ENCODE data around the gene DNTTIP2.
A peak's percentile ranks its signal among the peaks of the same experiment; 100 is the strongest.
"Not testable (repeated sequence)": the region's sequence is repeated elsewhere in the genome, so short reads cannot be mapped to it uniquely, and the experiment has no call there.

DNTTIP2 gene

DNA sequence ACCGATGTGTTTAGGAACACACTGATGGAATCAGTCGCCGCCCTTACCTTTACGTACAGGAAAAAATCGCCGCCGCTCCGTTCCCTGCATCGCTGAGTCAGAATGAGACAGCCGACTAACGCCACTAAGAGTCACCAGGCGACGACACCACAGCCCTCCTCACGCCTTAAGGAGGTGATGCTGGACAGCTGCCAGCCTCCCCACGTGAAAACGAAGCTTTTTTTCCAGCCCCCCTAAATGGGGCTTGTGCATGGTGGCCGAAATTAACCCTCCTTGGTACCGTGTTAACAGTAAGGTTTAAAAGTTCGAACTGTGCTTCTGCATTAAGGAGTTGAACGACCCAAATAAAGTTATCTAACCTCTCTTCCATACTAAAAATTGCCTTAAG lies 511 bp downstream of the DNTTIP2 start:
- no peak for DNase-seq (ENCODE audit: low read depth)
- TF ChIP-seq, protein P1, sequence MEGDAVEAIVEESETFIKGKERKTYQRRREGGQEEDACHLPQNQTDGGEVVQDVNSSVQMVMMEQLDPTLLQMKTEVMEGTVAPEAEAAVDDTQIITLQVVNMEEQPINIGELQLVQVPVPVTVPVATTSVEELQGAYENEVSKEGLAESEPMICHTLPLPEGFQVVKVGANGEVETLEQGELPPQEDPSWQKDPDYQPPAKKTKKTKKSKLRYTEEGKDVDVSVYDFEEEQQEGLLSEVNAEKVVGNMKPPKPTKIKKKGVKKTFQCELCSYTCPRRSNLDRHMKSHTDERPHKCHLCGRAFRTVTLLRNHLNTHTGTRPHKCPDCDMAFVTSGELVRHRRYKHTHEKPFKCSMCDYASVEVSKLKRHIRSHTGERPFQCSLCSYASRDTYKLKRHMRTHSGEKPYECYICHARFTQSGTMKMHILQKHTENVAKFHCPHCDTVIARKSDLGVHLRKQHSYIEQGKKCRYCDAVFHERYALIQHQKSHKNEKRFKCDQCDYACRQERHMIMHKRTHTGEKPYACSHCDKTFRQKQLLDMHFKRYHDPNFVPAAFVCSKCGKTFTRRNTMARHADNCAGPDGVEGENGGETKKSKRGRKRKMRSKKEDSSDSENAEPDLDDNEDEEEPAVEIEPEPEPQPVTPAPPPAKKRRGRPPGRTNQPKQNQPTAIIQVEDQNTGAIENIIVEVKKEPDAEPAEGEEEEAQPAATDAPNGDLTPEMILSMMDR (IDR thresholded peaks at IDR 0.05; ENCODE audit: control insufficient read depth, extremely low read depth, insufficient read depth) = no peak
- peak overlapping the region; percentile 99 for H3K4me3 ChIP-seq (ENCODE audit: low read depth, low read length)

DNA sequence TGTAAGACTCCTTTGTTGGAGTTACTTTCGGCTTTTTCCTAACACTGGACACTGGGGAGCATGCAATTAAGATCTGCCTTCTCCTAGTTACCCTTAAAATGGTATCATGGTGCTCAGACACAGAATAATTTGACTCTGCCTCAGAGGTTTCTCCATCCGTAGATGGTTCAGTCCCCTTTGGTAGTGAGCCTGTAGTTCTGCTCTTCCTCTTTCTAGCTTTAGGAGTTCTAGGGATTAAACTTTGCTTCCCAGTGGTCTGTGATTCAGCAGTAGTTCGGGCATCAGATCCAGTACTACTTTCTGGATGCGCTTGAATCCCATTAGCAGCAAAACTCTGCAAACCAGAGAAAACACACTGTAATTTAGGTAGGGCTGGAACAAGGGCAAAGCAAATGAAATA lies 1.5 kb downstream of the DNTTIP2 start:
- no peak for DNase-seq (ENCODE audit: low read depth)
- TF ChIP-seq, protein P1 (IDR thresholded peaks at IDR 0.05; ENCODE audit: control insufficient read depth, extremely low read depth, insufficient read depth) = no peak
- H3K4me3 ChIP-seq (ENCODE audit: low read depth, low read length) = peak overlapping the region; percentile 99

DNA sequence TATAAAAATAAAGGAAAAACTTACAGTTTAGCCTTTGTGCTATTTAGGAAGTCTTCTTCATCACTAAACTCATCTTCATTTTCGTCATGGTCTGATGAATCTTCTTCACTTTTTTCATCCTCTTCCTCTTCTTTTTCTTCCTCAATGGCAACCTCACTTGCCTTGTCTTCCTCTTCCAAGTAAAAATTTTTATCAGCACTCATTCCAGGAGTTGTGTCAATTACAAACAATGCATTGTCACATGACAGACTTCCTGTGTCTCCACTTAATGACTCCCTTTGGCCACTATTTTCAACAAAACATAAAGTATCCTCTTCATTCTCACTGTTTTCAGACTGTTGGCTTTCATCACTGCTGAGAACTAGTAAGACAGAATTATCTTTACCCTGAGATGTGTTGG lies 2.8 kb downstream of the DNTTIP2 start:
- no peak overlapping the region for H3K4me3 ChIP-seq (ENCODE audit: low read depth, low read length)
- TF ChIP-seq, protein P1 (IDR thresholded peaks at IDR 0.05; ENCODE audit: control insufficient read depth, extremely low read depth, insufficient read depth) = no peak

DNA sequence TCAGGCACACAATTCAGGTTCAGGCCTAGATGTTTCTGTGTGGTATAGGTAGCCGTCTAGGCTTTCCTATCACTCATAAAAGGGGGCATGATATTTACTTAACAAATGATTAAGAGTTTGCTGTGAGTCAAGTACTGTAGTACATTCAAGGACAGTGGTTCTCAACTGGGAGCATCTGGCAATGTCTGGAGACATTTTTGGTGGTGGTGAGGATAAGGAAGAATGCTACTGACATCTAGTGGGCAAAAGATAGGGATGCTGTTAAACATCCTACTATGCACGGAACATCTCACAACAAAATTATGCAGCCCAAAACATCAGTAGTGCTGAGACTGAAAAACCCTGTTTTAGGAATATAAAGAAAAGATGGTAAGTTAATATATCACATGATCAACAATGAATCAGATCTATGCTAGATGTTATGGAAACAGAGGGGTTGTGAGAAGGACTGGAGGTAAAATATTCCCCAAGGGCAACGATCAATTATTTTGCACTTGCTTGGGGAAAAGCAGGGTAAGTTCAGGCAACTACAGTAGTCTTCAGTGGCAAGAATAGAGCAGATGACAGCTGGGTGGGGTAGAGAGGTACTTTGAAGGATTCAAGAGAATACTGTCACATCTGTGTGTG lies 4.9 kb downstream of the DNTTIP2 start:
- TF ChIP-seq, protein P1 (IDR thresholded peaks at IDR 0.05; ENCODE audit: control insufficient read depth, extremely low read depth, insufficient read depth) = peak; percentile 65
- H3K4me3 ChIP-seq (ENCODE audit: low read depth, low read length) = no peak overlapping the region
- DNase-seq (ENCODE audit: low read depth) = no peak

More for the DNA sequence above, 2.8 kb downstream of the DNTTIP2 start:
- DNase-seq (ENCODE audit: low read depth) = no peak

DNA sequence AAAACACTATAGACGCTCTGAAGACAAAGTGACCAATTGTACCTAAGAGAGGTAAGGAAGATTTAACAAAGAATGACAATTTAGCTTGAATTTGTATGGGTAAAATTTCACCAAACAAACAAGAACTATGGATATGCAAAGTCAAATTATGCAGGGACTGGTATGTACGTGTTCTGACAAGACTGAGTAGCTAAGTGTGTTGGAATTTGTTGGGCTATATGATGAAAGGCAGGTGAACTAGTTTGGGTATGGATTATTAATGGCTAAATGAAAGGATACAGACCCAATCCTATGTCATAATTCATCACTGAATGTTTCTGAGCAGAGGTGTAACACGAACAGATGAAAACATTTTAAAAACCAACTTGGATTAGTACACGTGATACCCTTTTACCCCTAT lies 7.6 kb downstream of the DNTTIP2 start:
- no peak for DNase-seq (ENCODE audit: low read depth)
- TF ChIP-seq, protein P1 (IDR thresholded peaks at IDR 0.05; ENCODE audit: control insufficient read depth, extremely low read depth, insufficient read depth) = no peak
- no peak overlapping the region for H3K4me3 ChIP-seq (ENCODE audit: low read depth, low read length)

DNA sequence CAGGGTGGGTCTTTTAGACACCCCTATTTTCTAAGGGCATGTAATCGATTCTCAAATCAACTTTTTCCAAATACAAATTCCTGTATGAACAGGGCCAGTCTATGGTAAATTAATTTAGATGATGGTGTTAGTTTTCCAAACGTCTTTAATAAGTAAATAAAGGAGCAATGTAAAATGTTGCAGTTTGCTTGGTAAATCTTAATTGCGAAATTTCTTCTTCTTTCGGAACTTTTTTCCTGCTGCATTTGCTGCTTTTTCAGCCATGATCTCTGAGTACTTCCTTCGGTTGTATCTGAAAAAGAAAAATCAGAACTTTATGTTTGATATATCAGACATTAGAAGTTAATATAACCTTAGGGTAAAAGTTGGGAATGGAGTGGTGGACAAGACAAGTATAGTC lies 9.4 kb downstream of the DNTTIP2 start:
- H3K4me3 ChIP-seq (ENCODE audit: low read depth, low read length) = no peak overlapping the region
- no peak for DNase-seq (ENCODE audit: low read depth)
- TF ChIP-seq, protein P1 (IDR thresholded peaks at IDR 0.05; ENCODE audit: control insufficient read depth, extremely low read depth, insufficient read depth) = no peak

DNA sequence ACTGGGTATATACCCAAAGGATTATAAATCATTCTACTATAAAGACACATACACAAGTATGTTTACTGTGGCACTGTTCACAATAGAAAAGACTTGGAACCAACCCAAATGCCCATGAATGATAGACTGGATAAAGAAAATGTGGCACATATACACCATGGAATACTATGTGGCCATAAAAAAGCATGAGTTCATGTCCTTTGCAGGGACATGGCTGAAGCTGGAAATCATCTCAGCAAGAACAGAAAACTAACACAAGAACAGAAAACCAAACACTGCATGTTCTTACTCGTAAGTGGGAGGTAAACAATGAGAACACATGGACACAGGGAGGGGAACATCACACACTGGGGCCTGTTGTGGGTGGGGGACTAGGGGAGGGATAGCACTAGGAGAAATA lies 10.5 kb downstream of the DNTTIP2 start:
- H3K4me3 ChIP-seq (ENCODE audit: low read depth, low read length); DNase-seq (ENCODE audit: low read depth): not testable (repeated sequence)
